ENCODE data around the gene UTP11.

GRCh38 chr1:37997256-37998088, 15.1 kb upstream of the UTP11 start:
- TF ChIP-seq PAX5 (IDR thresholded peaks at IDR 0.05; ENCODE audit: insufficient read depth, low read length, severe bottlenecking) (no peak), POLR2AphosphoS5 (IDR thresholded peaks at IDR 0.05; ENCODE audit: low read depth, low read length) (no peak), POLR2A (IDR thresholded peaks at IDR 0.05; ENCODE audit: low read depth, low read length) (no peak)
